SU-DHL-6 (cell line): ENCODE measurements around the gene SLIT2.

Source experiments
- CTCF ChIP-seq: fragments of 200-600 bp; sonication (generic); IDR thresholded peaks from one replicate; pipeline ENCODE4 v1.5.1; 2017; ENCODE audit warnings: antibody characterized with exemption, mild to moderate bottlenecking, low read length, moderate library complexity; ENCODE audit not compliant: insufficient read depth, poor library complexity, severe bottlenecking
- EZH2phosphoT487 ChIP-seq: fragments of 200-600 bp; sonication (generic), shearing (Covaris generic); conservative IDR thresholded peaks from 2 replicates; pipeline ENCODE4 v1.6.1; 2018; ENCODE audit warnings: mild to moderate bottlenecking, antibody characterized with exemption, low read length, moderate library complexity, mixed read lengths

- no peak for TF ChIP-seq CTCF
- no peak for TF ChIP-seq EZH2phosphoT487
Measured at GRCh38 chr4:20284990-20285389, 33.3 kb downstream of the SLIT2 start.
